HuH-7.5 (cell line): ENCODE measurements around the gene CETP.

Experiments
- DNase-seq: peaks from one replicate; pipeline ENCODE4 v3.0.0; 2011; ENCODE audit warnings: low spot score

CETP gene, protein sequence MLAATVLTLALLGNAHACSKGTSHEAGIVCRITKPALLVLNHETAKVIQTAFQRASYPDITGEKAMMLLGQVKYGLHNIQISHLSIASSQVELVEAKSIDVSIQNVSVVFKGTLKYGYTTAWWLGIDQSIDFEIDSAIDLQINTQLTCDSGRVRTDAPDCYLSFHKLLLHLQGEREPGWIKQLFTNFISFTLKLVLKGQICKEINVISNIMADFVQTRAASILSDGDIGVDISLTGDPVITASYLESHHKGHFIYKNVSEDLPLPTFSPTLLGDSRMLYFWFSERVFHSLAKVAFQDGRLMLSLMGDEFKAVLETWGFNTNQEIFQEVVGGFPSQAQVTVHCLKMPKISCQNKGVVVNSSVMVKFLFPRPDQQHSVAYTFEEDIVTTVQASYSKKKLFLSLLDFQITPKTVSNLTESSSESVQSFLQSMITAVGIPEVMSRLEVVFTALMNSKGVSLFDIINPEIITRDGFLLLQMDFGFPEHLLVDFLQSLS

DNA sequence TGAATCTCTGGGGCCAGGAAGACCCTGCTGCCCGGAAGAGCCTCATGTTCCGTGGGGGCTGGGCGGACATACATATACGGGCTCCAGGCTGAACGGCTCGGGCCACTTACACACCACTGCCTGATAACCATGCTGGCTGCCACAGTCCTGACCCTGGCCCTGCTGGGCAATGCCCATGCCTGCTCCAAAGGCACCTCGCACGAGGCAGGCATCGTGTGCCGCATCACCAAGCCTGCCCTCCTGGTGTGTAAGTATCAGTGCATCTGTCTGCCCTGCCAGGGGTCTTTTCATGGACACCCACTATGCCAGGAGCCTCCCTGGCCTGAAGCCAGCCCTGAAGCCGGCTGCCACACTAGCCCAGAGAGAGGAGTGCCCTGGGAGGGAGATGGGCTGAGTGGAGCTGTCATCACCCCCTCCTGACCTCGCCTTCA is at the start of gene CETP:
TSS of gene CETP (plus strand) at position 100 of the 431 bp plus-strand sequence. CDS start at position 130, 30 bp downstream.
- no peak for DNase-seq

DNA sequence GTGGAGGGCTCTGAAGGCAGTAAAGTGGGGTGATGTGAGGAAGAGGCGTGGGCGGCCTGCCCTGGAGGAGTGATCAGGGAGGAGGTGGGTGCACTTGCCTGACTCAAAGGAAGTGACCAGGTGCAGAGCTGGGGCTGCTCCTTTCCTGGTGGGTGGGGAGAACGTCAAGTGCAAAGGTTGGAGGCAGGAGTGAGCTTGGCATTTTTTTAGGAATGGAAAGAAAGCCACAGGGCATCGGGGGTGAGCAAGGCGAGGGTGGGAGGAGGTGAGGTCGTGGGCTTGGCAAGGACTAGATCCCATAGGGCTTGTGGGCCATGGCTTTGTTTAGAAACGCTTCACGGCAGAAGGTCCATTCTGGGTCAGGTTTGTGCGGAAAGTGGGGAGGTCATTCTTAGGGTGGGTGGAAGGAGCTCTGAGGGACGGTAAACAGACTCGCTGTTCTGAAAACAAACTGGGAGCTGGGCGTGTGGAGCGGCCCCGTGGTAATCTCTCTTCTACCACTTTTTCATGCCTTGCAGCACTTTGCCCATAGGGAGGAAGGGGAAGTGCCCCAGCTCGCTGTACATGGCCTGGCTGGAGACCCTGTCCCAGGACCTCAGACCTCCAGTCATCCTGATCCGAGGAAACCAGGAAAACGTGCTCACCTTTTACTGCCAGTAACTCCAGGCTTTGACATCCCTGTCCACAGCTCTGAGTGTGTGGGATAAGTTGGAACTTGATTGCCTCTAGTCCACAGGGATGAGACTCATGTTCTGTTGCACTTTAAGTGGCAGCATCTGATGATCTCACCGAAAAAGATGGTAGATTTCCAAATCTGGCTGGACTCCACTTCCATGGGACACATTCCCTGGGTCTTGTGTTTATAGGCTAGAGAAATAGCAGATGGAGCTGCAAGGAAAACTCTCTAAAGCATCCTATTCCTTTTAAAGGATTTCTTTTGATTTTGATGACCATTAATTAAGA is 48.7 kb upstream of the CETP start:
- DNase-seq: no peak

DNA sequence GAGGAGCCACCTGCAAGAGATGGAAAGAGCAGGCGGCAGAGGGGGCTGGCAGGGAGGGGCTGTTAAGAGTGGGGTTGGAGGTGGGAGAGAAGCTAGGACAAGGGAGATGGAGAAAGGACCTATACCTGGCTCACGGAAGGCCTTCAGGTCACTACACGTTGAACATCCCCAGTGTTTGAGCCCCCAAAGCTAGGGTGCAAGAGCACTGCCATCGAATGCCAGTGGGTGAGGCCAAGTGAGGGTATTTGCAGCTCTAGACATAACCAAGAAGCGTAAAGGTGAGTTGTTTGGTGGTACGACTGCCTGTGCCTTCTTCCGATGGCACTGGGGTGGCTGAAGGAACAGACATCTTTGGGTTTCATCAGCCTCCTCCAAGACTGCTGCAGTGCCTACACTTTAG is 46.9 kb upstream of the CETP start:
- DNase-seq: no peak

DNA sequence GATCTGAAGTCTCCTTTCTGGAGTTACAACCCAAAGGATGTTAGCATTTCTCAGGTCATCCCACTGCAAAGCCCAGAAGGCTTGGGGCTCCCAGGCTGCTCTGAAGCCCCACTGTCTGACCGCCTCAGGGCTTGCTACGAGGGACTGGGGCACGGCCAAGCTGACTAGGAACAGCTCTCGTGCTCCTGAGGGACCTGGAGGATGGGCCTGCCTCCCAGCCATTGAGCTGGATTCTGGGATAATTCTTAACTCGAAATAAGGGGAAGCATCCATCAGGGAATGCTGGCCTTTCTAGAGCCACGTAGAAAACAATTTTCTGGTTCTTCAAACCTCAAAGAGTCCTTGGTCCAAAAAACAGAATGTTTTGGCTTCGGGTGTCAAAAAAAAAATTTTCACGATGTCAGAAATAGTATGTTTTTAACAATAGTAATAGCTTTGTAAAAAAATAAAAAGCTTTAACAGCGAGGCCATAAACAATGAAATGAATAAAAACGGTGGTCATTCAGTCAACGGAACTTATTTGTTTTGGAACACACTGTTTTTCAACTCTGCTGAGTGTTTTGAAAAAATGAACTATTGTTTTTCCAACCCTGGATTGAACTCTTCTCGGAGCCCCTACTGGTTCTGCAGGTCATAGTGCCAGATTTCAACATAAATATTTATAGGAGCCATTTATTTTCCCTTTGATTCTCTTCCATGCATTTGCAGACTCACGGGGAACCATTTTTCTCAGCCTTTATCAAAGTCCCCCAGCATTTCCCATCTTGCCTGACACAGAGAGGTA is 46.2 kb upstream of the CETP start:
- DNase-seq: no peak

DNA sequence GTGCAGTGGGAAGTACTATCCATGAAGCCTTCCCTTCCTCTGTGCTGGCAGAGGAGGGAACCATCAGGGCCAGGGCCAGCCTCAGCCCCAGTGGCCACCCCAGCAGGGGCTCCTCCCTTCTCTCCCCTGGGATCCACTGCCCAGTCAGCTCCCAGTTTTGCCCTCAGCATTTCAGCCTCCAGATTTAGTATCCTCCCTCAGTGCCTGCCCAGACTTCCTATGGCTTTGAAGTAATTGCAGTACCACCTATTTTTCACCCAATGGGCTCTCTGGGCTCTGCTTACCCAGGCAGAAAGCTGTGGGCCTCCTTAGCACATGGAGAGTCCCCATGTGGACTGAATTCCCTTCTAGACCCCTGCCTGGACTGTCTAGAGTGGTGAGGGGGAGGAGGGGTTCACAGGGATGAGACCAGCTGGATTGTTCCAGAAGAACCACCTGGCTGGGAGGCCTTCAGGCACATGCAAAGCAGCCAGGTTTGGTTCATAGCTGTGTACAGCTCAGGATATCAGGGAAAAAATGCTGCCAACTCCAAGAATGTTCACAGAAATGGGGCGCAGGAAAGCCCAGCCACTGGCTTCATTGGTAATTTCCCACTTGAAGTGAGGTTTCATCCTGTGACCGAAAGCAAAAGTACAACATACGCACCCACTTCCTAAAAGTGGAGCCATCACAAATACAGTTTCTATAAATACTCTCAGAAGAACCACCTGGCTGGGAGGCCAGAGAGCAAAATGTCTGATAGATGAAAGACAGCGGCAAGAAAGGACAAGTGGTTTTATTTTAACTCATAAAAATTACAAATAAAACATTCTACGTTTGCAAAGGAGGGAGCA is 45.0 kb upstream of the CETP start:
- no peak for DNase-seq

DNA sequence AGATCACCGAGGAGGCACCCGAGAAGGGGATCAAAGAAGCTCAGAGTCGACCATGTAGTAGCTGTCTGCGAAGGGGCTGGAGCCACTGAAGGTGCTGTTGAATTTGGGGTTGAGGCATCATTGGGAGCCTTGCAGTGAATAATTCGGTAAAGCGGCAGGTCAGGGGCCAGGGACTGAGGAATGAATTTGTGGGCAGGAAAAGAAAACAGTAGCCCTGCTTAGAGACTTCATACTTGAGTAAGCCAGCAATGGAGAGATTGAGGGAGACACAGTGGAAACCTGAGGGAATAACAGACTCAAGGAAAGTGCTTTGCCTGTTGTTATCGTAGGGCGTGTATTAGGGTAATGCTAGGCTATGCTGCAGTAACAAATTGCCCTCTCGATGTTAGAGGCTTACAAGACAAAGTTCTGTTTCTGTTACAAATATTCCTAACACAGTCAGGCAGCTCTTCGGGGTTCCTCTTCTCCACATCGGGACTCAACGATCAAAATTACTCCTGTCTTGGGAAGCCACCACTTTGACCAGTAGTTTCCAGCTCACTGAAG is 43.2 kb upstream of the CETP start:
- no peak for DNase-seq

DNA sequence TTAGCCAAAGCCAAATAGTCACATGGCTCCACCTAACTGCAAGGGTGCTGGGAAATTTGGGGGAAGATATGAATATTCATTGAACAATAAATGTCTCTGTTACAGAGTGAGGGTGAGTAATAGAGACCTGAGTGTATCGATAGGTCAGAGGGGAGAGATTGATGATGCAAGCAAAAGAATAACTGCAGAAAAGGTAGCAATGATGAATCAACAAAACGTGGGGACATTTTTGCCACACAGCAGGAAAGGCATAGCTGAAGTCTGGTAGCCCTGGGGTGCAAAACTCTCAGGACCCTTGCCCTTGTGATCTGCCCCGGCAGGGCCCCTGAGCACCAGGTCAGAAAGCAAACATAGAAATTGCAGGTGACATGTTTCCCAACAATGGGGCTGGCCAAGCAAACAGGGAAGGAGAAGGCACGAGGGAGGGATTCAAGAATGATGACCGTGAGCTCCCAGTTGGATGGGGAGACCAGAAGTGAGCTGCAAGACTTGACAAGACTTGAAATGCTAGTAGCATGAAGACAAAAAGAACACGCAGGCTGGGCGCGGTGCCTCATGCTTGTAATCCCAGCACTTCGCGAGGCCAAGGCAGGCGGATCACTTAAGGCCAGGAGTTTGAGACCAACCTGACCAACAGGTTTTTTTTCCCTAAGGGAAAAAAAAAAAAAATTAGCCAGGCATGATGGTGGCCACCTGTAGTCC is 42.5 kb upstream of the CETP start:
- DNase-seq: no peak

DNA sequence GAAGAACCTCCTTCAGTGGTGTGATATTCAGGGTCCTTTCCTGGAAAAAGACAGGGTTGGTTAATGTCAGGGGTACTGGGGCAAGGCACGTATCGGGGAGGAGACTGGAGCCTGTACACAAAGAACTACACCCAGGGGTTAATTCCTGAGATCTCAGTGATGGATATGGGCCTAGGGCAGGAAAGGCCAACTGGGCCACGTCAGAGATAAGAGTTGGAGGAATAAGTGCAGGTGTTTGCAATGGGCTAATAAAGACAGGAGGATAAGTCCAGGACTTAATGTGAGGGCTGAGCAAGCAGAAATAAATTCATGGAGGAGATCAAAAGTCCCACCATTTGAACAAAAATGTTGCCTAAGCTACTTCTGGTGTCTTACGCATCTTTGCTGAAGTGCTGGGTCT is 40.2 kb upstream of the CETP start:
- DNase-seq: no peak

DNA sequence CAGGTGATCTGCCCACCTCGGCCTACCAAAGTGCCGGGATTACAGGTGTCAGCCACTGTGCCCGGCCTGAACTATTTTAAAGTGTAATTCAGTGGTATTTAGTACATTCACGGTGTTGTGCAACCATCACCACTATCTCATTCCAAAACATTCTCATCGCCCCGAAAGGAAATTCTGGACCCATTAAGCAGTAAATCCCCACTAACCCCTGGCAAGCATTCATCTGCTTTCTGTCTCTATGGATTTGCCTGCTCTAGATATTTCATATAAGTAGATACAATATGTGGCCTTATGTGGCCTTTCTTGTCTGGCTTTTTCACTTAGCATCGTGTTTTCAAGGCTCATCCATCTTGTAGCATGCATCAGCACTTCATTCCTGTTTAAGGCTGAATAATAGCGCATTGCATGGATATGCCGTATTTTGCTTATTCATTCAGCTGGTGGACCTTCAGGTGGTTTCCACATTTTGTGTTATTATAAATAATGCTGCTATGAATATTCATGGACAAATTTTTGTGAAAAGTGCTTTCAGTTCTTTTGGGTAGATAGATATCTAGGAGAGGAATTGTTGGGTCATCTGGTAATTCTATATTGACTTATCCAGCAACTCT is 38.2 kb upstream of the CETP start:
- DNase-seq: no peak

DNA sequence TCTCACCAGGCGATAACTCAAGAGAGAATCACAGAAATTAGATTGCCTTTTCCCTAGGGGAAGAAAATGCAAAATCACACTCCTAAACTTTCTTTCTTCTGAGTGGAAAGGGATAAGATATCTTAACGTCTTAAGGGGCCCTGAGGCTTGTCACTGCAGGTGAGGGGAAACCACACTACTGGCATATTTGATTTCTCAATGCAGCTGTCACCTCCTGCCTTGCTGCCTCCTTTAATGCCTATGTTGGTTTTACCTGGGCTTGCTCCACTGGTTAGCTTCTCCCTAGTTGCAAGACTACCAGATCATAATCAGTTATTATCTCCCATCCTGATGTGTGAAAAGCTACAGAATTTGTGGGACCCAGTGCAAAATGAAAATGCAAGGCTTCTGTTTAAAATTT is 34.3 kb upstream of the CETP start:
- DNase-seq: no peak

DNA sequence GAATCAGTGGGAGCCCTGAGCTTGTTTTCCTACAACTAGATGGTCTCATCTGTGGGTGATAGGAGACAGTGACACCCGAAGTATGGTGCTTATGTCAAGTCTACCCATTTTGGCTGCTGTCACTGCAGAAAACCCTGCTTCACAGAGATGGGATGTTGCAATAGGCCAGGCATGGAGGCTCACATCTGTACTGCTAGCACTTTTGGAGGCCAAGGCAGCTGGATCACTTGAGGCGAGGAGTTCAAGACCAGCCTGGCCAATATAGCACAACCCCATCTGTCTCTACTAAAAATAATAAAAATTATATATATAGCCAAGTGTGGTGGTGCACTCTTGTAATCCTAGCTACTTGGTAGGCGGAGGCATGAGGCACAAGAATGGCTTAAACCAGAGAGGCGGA is 32.1 kb upstream of the CETP start:
- no peak for DNase-seq

DNA sequence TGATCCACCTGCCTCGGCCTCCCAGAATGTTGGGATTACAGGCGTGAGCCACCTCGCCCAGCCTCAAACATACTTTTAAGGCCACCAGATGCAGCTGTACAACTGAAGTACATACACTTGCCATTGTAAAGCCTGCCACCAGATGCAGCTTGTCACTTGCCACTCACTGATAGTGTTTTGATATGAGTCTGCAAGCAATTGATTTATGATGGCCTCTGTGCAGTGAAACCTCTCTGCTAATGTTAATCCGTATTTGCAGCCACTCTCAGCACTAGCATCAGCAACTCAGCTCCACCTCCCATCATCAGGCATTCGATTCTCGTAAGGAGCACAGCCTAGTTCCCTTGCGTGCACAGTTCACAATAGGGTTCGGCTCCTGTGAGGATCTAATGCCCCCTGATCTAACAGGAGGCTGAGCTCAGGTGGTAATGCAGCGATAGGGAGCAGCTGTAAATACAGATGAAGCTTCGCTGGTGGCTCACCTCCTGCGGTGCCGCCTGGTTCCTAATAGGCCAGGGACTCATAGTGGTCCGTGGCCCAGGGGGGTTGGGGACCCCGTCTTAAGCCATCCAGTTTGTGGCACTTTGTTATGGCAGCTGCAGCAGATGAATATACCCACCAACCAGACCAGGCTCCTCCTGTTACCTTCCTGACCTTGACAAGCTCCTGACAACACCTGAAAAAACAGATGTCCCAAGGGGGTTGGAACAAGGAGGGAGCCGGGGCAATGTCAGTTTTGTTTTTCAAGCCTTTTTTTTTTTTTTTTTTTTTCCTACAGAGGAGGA is 31.1 kb upstream of the CETP start:
- no peak for DNase-seq

DNA sequence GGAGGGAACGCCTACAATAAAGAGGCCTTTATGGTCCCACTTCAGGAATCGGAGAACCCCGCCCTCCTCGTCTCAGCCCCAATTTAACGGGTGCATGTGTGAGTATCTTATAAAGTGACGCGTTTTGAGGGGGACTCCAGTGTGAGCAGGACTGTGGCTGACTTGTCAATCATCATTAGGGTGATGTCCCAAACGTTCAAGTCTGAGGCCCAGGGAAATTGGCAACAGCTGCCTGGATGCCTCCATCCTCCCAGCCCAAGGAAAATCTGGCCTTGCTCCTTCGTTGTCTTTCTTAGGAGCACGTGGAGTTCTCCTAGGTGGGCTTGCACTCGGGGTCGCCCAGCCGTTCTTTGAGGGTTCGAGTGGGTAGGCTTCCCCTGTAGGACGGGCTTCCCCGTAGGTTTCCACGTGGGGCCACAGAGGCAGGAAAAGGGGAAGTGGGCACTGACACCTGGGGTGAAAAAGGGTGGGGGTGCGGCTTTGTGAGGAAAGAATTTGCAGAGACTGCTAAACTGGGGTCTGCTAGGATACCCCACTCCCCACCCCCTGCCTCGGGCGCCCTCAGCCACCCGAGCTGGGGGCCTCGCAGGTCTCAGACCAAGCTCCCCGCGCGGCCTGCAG is 30.4 kb upstream of the CETP start:
- no peak for DNase-seq

DNA sequence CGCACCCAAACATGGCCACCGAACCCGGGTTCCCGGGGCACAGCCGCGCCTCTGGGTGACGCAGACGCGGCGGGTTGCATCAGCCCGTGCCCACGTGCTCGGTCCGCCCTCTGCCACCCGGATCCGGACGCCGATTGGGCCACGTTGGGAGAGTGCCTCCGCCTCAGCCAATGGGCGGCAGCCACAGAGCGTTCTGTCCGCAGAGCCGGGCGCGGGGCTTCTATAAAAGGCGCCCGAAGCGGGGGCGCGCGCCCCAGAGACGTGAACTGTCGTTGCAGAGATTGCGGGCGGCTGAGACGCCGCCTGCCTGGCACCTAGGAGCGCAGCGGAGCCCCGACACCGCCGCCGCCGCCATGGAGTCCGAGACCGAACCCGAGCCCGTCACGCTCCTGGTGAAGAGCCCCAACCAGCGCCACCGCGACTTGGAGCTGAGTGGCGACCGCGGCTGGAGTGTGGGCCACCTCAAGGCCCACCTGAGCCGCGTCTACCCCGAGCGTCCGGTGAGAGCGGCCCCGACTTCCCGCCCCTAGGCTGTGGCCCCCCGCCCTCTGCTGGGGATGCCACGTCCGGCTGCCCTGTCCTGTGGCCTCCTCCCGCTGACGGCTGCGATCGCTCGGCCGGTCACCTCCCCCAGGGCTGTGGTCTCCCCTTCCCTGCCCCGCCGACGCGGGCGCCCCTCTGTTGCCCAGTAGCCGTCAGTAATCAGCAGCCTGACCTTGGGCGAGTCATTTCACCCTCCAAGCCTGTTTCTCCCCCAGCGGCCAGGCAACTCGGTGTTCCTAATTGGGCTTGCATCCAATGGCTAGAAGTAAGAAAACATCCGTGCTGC is 29.6 kb upstream of the CETP start, which contains the start of gene HERPUD1:
TSS of gene HERPUD1 (plus strand) at position 251 of the 829 bp plus-strand sequence. CDS start at position 354, 103 bp downstream.
- DNase-seq: peak; percentile 92

DNA sequence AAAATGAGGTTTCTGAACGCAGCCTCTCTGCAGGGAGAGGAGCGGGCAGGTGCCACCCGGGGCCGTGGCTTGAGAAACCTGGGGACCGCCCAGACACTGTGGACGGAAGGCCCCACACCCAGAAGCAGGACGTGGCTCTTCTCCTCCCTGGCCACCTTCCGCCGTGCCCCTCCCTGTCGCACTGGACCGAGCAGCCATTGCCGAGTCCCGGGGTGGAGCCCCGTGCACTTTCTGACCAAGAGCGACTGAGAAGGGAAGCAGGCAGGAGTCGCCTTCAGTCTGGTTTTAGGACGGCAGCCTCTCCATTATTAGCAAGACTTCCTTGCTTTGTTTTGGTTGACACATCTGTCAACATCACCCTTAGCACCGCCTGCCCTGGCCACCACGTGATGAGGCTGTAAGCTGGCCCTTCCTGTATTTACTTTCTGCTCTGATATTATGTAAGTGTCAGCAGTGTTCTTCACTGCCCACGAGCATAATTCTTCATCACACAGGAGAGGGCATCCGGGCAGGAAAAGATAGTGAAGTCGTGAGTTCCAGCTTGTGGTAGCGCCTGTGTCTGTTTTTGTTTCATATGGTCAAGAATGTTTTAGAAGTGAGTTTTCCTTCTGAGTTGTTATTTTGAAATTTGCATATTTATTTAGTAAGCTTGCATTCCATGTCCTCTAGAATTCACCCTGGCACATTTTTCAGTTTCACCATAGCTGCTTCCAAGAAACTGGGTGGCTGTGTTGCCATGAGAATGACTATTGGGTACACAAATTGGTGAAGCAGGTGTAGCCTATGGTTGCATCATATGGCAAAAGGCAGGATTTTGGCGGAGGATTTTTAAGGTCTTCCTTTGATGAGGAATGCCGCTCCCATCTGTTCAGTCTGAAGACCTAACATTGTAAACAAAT is 28.8 kb upstream of the CETP start:
- peak; percentile 58 for DNase-seq
